Measurements from ENCODE around the gene ATXN7L1.

GRCh38 chr7:105830405-105831301 lies 45.7 kb downstream of the ATXN7L1 start:
- TF ChIP-seq POLR2AphosphoS5 (IDR thresholded peaks at IDR 0.05) = peak; percentile 40 to 72 (median 60)
- TF ChIP-seq, protein P1, sequence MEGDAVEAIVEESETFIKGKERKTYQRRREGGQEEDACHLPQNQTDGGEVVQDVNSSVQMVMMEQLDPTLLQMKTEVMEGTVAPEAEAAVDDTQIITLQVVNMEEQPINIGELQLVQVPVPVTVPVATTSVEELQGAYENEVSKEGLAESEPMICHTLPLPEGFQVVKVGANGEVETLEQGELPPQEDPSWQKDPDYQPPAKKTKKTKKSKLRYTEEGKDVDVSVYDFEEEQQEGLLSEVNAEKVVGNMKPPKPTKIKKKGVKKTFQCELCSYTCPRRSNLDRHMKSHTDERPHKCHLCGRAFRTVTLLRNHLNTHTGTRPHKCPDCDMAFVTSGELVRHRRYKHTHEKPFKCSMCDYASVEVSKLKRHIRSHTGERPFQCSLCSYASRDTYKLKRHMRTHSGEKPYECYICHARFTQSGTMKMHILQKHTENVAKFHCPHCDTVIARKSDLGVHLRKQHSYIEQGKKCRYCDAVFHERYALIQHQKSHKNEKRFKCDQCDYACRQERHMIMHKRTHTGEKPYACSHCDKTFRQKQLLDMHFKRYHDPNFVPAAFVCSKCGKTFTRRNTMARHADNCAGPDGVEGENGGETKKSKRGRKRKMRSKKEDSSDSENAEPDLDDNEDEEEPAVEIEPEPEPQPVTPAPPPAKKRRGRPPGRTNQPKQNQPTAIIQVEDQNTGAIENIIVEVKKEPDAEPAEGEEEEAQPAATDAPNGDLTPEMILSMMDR (IDR thresholded peaks at IDR 0.05) = no peak
- TF ChIP-seq EP300 (IDR thresholded peaks at IDR 0.05; ENCODE audit: low read depth) = no peak
- no peak for TF ChIP-seq POLR2A (IDR thresholded peaks at IDR 0.05)
